Psoas muscle (tissue), 8 donors: ENCODE measurements around the gene KIF16B. TPM values are rescaled to one million over a fixed set of nuclear protein-coding genes. Genes with fewer than 3 reads are reported as not detected.
A peak's percentile ranks its signal among the peaks of the same experiment; 100 is the strongest.

Experiments
- ATAC-seq, 4 donors: fragments of 200-7000 bp; cut with Tn5 transposase; one replicate each; pipeline ENCODE4 v1.9.1; 2020; ENCODE audit warnings: moderate library complexity in 3 of 4, mild to moderate bottlenecking in 2 of 4
- DNase-seq, 2 donors: peaks; one replicate each; pipeline ENCODE4 v3.0.0-alpha.2; 2020
- H3K27ac ChIP-seq: fragments of 200-600 bp; one replicate; pipeline ENCODE4 v1.8.0; 2022
- H3K27me3 ChIP-seq, 3 donors: fragments of 200-600 bp in 1 of 3; one replicate each; pipeline versions ENCODE4 v1.6.1 to v1.8.0; 2013 to 2022; ENCODE audit warnings: low read length in 2 of 3, mild to moderate bottlenecking in 2 of 3, moderate library complexity in 1 of 3; ENCODE audit not compliant: insufficient read depth in 3 of 3
- H3K36me3 ChIP-seq, 2 donors: fragments of 200-600 bp in 1 of 2; one replicate each; pipeline versions ENCODE4 v1.6.1 to v1.8.0; 2013 to 2022; ENCODE audit warnings: low read depth in 1 of 2, mild to moderate bottlenecking in 1 of 2, moderate library complexity in 1 of 2; ENCODE audit not compliant: insufficient read depth in 1 of 2
- H3K4me1 ChIP-seq: fragments of 200-600 bp; one replicate; pipeline ENCODE4 v1.8.0; 2022
- H3K4me3 ChIP-seq: fragments of 200-600 bp; one replicate; pipeline ENCODE4 v1.8.0; 2022; ENCODE audit warnings: mild to moderate bottlenecking
- H3K9me3 ChIP-seq: fragments of 200-600 bp; one replicate; pipeline ENCODE4 v1.8.0; 2022
- CTCF ChIP-seq: fragments of 200-600 bp; IDR thresholded peaks from one replicate; pipeline ENCODE4 v1.8.0; 2022; ENCODE audit warnings: antibody characterized with exemption
- WGBS, 3 donors: extraction: QIAGEN DNeasy Blood & Tissue Kit; methylation state at CpG; one replicate each; pipeline versions ENCODE4 v1.1.6 to v1.1.7; 2013; 5-methylcytosine and 5-hydroxymethylcytosine counted together
- intact Hi-C, 2 donors: fragments of 100-400 bp; cut with DNase I; formaldehyde crosslinking; loops; one replicate each; pipeline versions ENCODE4 v1.11.0 to v1.14.2; 2022
- polyA plus RNA-seq, 3 donors: library from polyadenylated mRNA; stranded (reverse); fragments of 200-250 nt; gene quantifications; one replicate each; pipeline ENCODE4 v1.2.3, GENCODE V29; 2013
- total RNA-seq, 4 donors: library from RNA; stranded (reverse); fragmentation: NEBNext Ultra II Directional in 2 of 4; extraction: Animal tissue kit (Norgen Biotek cat#: 25700) in 2 of 4; gene quantifications; one replicate each; pipeline versions ENCODE4 v1.2.1 to v1.2.4, GENCODE V29; 2021 to 2023
- donor health status: healthy with polysubstance abuse.
- donor health status: DM: no; HTN: no; CAD: no; lungs with moderate emphysema.
- donor health status: Bipolar disorder and iron deficiency.
- donor health status: healthy.
- donor health status: DM: yes; HTN: yes; CAD: no.
- donor health status: DM: no; HTN: no; CAD: no.
- donor health status: DM: no; HTN: no; CAD: no.
- donor health status: DM: yes; HTN: yes; CAD: no.

KIF16B gene
- total and polyA plus RNA-seq, 7 donors: 18.1 to 30.6 (median 24.1) TPM

GRCh38 chr20:16397086-16397485, 176.2 kb downstream of the KIF16B start:
- Histone ChIP-seq H3K36me3 (no peaks in the 10 kb centered on the region), H3K4me1 (peaks cover 40% of the 10 kb centered on the region), H3K9me3 (no peaks in the 10 kb centered on the region), H3K27me3 (no peaks in the 10 kb centered on the region), H3K27ac (no peak overlapping the region), H3K4me3 (no peak overlapping the region)
- peak; percentile 54 to 75 for DNase-seq
- no peak for TF ChIP-seq CTCF
- intact Hi-C loops: no loop called here
- ATAC-seq: peak; percentile 64 to 87 (median 74)
- 6 to 10% (median 10%) methylated on average over 4 of the region's 4 CpGs for WGBS, 3 donors

GRCh38 chr20:16395366-16395765, 177.9 kb downstream of the KIF16B start:
- DNase-seq: no peak
- no peaks in the 10 kb centered on the region for H3K9me3 ChIP-seq
- no peak overlapping the region for H3K27ac ChIP-seq
- no peak overlapping the region for H3K4me3 ChIP-seq
- ATAC-seq: no peak
- TF ChIP-seq CTCF: no peak
- H3K27me3 ChIP-seq: no peaks in the 10 kb centered on the region
- 97 to 100% (median 100%) methylated on average over 1 of the region's 1 CpG for WGBS, 3 donors
- intact Hi-C loops: no loop called here
- peaks cover 0 to 2% of the 10 kb centered on the region in 2 donors for H3K36me3 ChIP-seq
- peaks cover 29% of the 10 kb centered on the region for H3K4me1 ChIP-seq

GRCh38 chr20:16394784-16395183, 178.5 kb downstream of the KIF16B start:
- Histone ChIP-seq H3K9me3 (no peaks in the 10 kb centered on the region), H3K27me3 (no peaks in the 10 kb centered on the region), H3K36me3 (peaks cover 0 to 2% of the 10 kb centered on the region in 2 donors), H3K4me1 (peaks cover 23% of the 10 kb centered on the region), H3K27ac (no peak overlapping the region), H3K4me3 (no peak overlapping the region)
- DNase-seq: no peak
- 77 to 93% (median 92%) methylated on average over 4 of the region's 4 CpGs for WGBS, 3 donors
- intact Hi-C loops: no loop called here
- no peak for ATAC-seq
- TF ChIP-seq CTCF: no peak

GRCh38 chr20:16393836-16394235, 179.4 kb downstream of the KIF16B start:
- WGBS, 3 donors: 91 to 97% (median 95%) methylated on average over 3 of the region's 3 CpGs
- no peak for ATAC-seq
- DNase-seq: no peak
- Histone ChIP-seq H3K4me3 (no peak overlapping the region), H3K27ac (no peak overlapping the region), H3K36me3 (peaks cover 0 to 2% of the 10 kb centered on the region in 2 donors), H3K9me3 (no peaks in the 10 kb centered on the region), H3K4me1 (peaks cover 17% of the 10 kb centered on the region), H3K27me3 (no peaks in the 10 kb centered on the region)
- no peak for TF ChIP-seq CTCF
- intact Hi-C loops: no loop called here

- Histone ChIP-seq H3K36me3 (peaks cover 0 to 2% of the 10 kb centered on the region in 2 donors), H3K9me3 (no peaks in the 10 kb centered on the region), H3K27ac (no peak overlapping the region), H3K4me3 (no peak overlapping the region), H3K27me3 (no peaks in the 10 kb centered on the region), H3K4me1 (peaks cover 17% of the 10 kb centered on the region)
- intact Hi-C loops: no loop called here
- 79 to 85% (median 85%) methylated on average over 2 of the region's 2 CpGs for WGBS, 3 donors
- TF ChIP-seq CTCF: no peak
- ATAC-seq: no peak
- DNase-seq: no peak
These were observed 180.0 kb downstream of the KIF16B start for GRCh38 chr20:16393297-16393696.
